Measurements from ENCODE around the gene NTM.

DNA sequence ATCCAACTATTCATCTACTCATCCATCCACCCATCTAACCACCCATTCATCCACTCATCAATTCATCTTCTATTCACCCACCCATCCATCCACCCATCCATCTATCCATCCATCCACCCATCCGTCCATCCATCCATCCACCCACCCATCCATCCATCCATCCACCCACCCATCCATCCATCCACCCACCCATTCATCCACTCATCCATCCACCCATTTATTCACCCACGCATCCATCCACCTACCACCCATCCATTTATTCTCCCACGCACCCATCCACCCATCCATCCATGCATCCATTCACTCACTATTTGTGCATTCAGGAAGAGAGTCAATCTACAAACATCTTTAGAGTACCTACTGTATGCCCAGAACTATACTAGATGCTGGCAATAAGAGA, 482.3 kb downstream of the NTM start:
- TF ChIP-seq, protein P1, sequence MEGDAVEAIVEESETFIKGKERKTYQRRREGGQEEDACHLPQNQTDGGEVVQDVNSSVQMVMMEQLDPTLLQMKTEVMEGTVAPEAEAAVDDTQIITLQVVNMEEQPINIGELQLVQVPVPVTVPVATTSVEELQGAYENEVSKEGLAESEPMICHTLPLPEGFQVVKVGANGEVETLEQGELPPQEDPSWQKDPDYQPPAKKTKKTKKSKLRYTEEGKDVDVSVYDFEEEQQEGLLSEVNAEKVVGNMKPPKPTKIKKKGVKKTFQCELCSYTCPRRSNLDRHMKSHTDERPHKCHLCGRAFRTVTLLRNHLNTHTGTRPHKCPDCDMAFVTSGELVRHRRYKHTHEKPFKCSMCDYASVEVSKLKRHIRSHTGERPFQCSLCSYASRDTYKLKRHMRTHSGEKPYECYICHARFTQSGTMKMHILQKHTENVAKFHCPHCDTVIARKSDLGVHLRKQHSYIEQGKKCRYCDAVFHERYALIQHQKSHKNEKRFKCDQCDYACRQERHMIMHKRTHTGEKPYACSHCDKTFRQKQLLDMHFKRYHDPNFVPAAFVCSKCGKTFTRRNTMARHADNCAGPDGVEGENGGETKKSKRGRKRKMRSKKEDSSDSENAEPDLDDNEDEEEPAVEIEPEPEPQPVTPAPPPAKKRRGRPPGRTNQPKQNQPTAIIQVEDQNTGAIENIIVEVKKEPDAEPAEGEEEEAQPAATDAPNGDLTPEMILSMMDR (IDR thresholded peaks at IDR 0.05), result no peak
- no peak for TF ChIP-seq POLR2A (IDR thresholded peaks at IDR 0.05)

Data from adrenal gland (tissue), 5 donors.